GM19193 (cell line): ENCODE data around the gene R3HDML.

Experiments used
- POLR2A ChIP-seq: IDR thresholded peaks from 4 replicates; pipeline ENCODE4 v1.6.1; 2011; ENCODE audit not compliant: insufficient read depth, insufficient read length; ENCODE audit errors: extremely low read depth

R3HDML gene

DNA sequence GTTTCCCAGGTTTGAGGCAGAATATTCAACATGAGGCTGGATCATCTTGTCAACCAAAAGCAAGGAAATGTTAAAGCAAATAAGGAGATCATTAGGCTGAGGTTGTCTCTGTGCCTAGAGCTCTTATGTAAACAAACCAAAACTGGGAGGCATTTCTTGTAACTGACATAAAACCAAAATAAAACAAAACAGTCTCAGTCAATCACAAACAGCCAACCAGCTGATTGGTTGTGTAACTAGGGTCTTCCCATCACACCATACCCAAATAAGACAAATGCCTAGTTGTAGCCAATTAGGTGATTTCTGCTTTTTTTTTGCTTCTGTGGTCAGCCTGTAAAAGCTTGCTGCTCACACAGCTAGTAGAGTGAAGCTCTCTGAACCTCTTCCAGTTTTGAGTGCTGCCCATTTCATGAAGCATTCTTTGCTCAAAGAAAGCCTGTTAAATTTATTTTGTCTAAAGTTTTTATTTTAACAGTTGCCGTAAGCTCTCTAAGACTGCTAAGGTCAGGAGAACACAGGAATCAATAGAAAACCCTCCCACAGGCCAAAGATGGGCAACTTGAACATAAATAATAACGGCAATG is 16.9 kb upstream of the R3HDML start:
- no peak for TF ChIP-seq POLR2A

DNA sequence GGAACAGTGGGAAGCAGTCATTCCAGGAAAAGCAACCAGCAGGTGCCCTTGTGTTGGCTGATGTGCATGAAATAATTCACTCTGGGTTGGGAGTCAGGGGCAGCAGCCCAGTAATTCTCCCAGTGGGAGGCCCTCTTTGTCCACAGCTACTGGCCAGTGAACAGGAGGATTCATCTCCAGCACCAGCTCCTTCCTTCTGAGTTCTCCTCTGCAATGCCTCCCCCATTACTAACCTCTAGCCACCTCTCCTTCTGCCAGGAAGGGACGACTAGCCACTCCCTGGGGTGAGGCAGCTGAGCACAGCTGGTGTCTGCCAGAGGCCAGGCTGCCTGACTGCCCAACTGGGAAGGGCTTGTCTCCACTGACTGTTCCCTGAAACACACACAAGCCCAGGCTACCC is 12.5 kb upstream of the R3HDML start:
- TF ChIP-seq POLR2A: no peak

DNA sequence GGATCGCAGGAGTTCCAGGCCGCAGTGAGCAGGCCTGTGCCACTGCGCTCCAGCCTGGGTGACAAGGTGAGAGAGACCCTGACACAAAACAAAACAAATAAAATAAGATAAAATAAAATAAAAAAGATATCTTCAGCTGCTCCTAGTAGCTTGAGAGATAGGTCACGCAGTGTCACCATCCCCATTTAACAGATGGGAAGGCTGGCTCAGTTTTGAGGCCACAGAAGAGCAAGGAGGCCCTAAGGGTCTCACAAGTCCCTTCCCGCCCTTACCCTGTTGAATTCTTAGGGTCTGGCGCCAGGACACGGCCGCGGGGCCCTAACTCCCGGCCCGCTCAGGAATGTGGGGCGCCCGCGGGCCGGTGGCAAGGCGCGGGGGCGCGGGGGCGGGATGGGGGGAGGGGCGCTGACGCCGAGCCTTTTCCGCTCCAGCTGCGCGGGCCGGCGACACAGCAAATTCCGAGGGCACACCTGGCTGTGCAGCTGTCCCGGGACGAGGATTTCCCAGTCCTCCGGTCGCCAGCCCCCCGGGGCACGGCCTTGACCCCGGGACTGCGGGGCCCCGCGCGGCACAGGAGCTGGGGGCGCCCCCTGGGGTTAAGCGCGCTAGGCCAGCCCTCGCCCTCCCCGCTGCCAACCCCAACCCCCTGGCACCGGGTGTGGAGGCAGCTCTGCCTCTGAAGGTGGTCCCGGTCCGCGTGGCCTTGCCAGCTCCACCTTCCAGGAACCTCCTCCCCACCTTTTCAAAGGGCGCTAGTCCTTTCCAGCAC is 10.3 kb upstream of the R3HDML start:
- TF ChIP-seq POLR2A: no peak

DNA sequence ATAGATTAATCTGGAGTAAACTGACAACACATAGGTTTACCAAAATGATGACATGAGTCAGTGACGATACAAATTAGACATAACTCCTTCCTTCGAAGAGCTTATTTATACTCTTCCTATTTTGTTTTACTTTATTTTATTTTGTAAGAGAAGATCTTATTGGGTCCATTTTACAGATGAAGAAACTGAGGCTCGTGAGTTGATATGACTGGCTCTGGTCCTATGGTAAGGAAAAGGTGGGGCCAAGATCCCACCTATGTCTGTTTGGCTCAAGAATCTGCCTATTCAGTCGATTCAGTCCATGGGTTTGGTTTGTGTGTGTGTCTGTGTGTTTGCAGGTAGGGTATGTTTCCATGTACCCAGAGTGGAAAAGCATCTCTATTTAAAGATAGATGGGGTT is 8.4 kb upstream of the R3HDML start:
- no peak for TF ChIP-seq POLR2A

DNA sequence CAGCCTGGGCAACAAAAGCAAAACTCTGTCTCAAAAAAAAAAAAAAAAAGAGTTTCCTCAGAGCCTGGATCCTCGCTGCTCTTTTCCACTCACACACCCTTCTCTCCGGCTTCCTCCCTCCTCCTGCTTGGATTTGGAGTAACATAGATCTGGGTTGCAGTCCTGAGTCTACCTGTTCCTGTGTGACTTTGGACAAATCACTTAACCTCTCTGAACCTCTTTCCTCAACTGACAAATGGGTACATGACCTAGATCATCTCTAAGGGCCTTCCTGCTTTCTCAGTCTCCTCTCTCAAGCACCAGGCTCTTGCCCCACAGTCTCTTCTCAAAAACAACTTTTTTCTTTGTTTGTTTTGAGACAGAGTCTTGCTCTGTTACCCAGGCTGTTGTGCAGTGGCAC is 5.6 kb upstream of the R3HDML start:
- no peak for TF ChIP-seq POLR2A

DNA sequence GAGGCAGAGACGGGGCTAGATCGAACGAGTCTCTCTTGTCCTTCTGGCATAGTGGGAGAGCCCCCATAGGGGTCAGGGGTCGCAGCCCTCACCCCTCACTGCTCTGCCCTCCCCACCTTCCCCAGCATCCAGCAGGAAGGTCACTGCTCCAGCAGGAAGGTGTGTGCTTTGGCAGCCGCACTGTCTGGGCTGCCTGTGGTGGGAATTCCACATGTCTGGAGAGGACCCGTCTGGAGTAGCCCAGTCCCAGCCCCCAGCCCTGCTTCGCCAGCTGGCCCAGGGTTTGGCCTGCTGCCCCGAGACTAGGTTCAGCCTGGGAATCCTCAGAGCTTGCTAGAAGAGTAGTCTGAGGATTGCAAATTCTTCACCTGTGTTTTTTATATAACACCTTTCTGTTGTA is 2.5 kb upstream of the R3HDML start:
- TF ChIP-seq POLR2A: no peak

DNA sequence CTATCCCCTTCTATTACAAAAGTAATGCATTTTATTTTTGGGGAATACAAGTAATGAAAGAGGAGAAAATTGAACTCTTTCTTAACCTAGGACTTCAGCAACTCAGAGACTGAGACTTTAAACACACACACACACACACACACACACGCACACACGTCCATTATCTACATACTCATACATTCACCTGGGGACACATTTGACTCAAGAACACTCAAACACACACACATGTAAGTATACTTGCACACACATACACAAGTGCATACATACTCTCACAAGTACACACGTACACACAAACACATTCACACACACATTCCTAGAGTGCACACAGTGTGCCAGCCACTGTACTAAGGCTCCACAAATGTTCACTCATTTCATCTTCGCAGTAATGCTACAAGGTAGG is 2.1 kb upstream of the R3HDML start:
- TF ChIP-seq POLR2A: no peak

DNA sequence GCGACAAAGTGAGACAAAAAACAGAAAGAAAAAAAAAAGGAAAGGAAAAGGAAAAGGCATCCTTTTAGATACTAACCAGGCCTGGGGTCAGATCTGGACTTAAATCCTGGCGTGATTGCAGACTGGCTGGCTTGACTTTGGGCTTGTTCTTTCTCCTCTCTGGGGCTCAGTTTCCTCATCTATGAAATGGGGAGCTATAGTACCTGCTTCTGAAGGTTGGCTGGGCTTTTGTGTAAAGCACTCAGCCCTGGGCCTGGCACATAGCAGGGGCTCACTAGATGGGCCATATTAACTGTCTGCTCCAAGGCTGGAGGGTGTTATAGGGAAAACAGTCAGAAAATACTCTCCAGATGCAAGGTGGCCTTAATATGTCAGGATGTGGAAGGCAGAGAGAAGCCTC is 1.2 kb upstream of the R3HDML start:
- no peak for TF ChIP-seq POLR2A

DNA sequence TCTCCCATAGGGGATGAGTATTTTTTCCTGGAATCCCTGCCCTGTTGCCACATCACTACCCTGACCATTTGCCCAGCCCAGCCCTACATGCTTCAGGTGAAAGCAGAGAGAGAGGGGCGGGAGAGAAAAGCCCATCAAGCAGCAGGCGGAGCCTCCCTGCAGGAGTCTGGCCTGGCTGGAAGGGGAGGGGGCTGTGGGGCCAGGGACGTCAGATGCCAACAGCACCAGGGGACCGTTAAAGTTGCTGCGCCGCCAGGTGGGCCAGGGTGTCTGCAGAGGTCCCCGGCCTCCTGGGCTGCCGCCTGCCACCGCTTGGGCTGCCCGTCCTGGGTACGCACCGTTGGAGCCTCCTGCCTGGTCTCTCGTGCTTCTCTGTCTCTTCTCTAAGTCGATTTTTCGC is 757 bp upstream of the R3HDML start:
- no peak for TF ChIP-seq POLR2A

DNA sequence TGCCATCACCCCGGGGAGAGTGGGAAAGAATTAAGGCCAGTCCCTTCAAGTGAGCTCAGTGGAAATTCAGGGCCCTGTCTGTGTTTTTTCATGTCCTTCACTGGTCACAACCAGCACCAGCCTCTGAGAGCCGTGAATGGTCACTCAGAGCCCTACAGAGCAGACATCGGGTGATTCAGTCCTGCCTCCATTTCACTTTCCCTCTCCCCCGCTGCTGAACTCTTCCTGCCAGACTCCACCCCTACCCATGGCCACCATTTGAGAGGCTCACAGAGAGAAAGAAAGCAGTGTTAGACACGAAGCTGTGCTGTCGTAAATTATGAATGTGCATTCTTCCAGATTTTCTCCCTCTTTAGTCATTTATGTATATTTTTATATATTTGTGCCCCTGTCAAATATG is 5.4 kb downstream of the R3HDML start:
- no peak for TF ChIP-seq POLR2A

DNA sequence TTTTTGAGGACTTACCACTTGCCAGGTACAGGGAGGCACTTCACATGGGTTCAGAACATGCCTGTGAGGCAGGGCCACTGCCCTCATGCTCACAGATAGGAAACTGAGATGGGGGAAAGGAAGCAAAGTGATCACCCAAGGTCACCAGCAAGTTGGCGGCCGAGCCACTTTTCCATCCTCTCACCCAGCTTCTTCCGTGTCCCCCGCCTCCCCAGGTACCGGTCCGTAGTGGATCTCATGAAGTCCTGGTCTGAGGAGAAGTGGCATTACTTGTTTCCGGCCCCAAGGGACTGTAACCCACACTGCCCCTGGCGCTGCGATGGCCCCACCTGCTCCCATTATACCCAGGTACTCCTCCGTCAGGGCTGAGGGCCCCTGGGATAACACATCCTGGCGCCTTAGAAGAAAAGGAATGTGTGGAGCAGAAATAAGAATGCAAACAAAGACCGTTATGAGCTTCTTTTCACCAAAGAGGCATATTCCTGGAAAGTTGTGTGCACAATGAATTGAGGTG is 6.4 kb downstream of the R3HDML start:
- TF ChIP-seq POLR2A: no peak

DNA sequence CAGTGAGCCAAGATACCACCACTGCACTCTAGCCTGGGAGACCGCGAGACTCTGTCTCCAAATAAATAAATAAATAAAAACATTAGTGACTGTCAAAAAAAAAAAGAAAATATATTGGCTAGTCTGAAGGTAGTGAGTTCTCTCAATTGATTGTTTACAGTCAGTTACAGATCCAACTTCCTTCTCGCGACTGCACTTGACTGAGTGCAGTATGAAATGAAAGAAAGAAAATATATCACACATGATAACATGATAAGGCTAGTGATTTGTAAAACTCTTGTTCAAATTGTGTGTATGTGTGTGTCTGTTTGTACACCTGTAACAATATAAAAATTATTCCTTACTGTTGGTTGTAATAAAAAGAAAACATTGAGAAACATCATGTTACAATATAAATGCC is 7.9 kb downstream of the R3HDML start:
- no peak for TF ChIP-seq POLR2A

DNA sequence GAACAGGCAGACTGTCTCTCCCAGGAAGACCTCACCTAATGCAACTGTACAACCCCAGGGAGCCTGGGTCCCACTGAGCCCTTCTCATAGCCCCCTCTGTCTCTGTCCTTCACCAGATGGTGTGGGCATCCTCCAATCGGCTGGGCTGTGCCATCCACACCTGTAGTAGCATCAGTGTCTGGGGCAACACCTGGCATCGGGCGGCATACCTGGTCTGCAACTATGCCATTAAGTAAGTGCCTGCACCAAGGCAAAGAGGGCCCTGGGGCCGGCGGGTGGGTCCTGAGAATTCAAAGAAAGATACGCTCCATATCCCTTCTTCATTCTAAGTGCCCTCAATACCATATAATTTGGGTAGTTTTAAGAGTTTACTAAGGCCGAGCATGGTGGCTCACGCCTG is 8.3 kb downstream of the R3HDML start:
- no peak for TF ChIP-seq POLR2A

DNA sequence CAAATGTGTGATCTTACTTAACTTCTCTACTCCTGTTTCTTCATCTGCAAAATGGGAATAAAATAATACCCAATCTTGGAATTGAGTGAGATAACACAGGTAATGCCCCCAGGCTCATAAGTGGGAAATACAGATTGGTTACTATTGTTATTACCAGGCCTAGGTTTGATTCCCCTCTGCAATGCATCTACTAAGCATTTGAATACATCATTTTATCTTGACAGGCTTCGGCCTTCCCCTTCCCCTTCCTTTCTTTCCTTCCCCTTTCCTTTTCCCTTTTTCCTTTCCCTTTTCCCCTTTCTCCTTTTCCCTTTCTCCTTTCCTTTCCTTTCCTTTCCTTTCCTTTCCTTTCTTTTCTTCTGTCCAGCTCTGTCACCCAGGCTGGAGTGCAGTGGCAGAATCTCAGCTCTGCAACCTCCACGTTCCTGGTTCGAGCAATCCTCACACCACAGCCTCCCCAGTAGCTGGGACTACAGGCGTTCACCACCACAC is 11.4 kb downstream of the R3HDML start:
- TF ChIP-seq POLR2A: no peak

DNA sequence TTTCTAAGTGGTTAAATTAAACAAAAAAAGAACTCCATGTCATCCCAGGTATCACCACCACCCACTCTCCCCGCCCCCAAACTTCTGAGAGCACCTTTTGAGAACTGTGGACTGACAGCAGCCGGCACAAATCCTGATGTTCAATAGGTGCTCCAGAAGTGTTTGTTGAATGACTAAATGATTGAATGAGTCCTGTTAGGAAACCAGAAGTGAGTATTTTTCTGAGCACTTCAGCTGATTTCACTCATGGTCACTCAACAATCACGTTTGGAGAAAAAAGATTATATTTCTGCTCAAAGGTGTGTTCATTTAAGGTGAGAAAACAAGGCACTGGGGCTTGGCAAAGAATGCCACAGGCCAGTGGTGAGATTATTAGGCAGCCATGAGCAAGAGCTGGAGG is 12.5 kb downstream of the R3HDML start:
- TF ChIP-seq POLR2A: no peak

DNA sequence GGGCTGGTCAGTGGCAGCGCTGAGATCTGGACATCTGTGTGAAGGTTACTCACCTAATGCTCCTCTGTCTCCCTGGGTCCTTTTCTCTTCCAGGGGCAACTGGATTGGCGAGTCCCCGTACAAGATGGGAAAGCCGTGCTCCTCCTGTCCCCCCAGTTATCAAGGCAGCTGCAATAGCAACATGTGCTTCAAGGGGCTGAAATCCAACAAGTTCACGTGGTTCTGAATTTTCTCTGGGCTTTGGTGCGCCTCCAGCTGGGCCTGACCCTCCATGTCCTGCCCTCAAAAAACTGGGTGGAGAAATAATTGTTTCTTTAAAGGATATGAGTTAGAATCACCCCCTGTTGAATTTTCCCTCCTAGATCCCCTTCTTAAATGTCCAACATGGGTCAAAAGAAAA is 13.7 kb downstream of the R3HDML start:
- TF ChIP-seq POLR2A: no peak

DNA sequence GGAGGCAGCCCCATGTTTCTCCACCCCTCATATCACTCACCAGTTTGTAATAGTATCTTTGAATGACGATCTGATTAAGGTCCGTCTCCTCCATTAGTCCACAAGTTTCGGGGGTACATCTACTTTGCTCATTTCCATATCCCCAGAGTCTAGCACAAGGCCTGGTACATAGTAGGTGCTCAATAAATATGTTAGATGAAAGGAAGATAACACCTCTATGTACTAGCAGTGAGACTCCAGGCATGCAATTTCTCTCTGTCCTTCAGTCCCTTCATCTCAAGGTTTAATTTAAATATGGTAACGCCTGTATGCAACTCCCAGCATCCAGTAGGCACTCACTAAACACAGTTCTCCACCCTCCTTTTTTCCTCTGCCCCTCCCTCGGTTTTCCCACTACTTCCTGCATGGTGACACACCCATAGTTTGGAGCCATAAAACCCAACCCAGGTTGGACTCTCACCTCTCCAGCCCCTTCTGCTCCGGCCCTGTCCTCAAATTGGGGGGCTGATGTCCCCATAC is 18.2 kb downstream of the R3HDML start:
- no peak for TF ChIP-seq POLR2A
